Stimulated activated CD8-positive, alpha-beta memory T cell treated with anti-CD3 and anti-CD28 coated beads, Interleukin-15, amount 100 ng/mL, for 1 hour (primary cell): ENCODE measurements around the gene BEND3.
"Not testable (repeated sequence)": the region's sequence is repeated elsewhere in the genome, so short reads cannot be mapped to it uniquely, and the experiment has no call there.

ENCODE experiments used
- DNase-seq: peaks from one replicate; pipeline ENCODE4 v3.0.0-alpha.2; 2020; ENCODE audit warnings: low read depth

Gene BEND3

DNA sequence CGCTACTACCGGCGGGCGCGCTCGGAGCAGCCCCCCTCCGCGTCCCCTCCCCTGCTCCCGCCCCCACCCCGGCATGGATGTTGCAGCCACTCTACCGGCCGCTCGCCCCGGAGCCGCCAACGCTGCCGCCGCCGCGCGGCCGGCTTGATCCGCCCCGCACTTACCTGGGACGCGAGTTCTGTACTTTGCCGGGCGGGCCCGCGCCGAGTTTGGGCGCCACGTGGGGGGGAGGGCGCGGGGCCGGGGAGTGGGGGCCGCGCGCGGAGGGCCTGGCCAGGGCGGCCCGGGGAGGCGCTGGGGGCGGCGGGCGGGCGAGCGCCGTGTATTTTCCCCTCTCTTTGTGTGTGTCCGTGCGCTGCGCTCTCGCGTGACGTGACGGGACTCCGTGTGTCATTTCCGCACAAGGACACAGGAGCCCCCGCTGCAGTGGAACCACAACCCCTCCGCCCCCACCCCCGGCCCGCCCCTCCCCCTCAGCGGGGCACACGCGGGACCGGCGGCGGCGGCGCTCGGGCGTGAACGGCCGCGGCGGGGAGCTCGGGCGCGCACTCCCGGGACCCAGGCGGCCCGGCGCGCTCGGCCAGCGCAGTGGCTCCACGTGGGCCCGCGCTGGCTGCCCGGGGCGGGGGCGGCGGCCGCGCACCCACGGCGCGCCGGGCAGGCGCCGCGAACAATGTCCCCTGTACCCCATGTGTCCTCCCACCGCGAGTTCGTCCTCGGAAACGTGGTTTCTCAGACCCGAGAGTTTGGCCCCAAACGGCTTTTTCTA is at the start of gene BEND3:
Gene BEND3, minus strand, starts transcription at position 590 of the 769 bp plus-strand sequence. CDS start 16,230 bp downstream, outside the sequence.
- DNase-seq = no peak

DNA sequence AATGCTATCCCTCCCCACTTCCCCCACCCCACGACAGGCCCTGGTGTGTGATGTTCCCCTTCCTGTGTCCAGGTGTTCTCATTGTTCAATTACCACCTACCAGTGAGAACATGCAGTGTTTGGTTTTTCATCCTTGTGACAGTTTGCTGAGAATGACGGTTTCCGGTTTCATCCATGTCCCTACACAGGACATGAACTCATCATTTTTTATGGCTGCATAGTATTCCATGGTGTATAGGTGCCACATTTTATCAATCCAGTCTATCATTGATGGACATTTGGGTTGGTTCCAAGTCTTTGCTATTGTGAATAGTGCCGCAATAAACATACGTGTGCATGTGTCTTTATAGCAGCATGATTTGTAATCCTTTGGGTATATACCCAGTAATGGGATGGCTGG is 49.0 kb upstream of the BEND3 start:
- DNase-seq = not testable (repeated sequence)

DNA sequence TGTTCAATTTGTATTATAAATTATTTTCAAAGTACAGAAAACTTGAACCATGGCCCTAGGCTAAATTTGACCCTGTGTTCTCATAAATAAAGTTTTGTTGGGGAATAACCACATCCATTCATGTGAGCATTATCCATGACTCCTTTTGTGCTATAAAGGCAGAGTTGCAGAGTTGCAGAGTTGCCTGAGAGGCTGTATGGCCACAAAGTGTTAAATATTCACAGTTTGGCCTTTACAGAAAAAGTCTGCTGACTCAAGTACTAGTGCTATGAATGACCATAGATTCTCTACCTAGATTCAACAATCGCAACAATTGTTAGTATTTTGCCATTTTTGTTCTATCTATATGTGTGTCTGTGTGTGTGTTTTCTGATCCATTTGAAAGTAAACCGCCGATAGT is 46.2 kb upstream of the BEND3 start:
- DNase-seq = no peak

DNA sequence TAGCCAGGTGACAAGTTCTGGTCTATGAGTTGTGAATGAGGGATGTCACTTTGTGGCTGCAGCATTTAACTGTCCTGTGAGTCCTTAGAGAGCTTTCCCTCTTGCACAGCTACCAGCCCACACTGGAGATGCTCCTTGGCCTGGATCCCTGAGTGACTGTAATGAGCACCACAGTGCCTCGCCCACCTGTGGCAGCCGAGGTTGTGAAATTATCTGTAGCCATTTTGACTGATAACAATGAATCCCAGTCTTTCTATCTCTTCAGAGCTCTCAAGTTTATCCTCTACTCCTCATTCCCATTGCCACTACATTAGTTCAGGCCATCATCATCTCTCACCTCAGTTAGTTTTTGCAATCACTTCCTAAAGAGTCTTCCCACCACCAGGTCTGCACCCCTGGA is 41.3 kb upstream of the BEND3 start:
- DNase-seq = no peak

DNA sequence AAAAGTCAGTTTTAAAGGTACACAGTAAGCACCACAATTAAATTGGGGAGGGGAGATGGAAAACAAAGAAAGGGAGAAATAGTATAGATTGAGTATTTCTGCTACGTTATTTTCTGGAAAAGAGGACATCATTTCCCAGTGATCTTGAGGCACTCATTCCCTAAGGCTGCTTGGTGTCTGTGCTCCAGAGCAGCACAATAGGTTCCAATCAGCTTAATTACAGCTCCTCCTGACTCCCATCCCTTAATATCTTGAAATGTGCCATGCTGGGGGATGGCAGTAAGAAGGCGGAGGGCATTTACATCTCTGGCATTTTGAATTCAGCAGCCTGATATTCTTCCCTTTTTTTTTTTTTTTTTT is 39.5 kb upstream of the BEND3 start:
- no peak for DNase-seq

DNA sequence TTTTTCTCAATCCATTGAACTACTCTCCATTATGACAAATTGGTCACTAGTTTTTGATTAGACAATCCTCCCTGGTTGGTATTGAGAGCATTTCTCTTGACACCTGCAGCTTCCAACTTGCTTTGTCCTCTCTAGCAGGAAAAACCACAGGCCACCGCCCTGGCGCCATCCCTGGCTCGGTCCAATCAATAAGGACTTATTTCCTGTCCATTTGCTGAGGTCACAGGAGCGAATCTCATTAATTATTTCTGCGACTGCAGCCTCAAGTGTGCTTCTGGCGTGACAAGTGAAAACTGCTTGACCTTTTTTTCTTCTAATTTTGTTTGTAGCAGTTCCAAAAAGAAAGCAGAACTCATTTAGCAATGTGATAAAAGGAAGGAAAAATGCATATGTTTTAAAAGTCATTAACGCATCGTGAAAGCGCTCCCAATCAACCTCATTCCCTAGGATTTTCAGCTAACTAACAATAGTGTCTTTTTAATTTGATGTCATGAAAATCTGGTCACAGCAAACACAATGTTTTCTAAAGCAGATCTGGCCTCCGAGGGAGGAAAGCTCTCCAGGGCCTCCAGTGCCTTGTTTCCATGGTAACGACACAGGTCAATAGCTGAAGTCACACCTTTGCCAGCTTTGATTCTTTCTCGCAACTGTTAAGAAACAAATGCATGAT is 39.0 kb upstream of the BEND3 start:
- no peak for DNase-seq

DNA sequence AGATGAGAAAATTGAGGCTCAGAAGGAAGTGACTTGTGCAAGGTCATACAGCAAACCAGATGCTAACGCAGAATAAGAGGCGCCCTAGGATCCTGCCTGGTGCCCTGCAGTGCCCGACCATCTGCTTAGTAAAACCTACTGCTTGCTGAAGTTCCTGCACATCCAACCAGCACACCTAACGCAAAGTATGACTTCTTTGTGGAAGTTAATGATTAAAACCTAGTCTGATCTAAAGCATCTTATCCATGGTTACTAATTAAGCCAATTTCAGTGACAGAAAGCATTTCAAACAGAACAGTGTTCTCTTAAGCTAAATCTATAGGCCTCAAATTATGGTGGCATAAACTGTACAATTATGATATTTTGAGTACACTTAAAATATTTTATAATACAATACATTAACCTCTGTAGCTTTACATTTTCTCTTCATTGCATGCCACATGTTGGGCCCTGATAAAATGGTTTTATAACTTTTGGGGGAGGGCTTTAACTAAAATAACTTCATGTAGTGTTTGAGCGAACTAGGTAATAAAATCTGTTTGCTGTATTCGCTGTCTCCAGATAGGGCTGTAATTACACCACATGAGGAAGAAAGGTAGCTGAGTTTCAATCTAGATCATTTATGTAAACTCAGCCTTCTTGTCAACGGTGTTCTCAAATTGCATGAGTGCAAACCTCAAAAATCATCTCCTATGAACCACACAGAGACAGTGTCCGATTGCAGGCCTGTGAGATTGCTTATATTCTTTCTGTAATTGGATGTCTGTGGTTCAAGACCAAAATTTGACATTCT is 37.5 kb upstream of the BEND3 start:
- DNase-seq = no peak

DNA sequence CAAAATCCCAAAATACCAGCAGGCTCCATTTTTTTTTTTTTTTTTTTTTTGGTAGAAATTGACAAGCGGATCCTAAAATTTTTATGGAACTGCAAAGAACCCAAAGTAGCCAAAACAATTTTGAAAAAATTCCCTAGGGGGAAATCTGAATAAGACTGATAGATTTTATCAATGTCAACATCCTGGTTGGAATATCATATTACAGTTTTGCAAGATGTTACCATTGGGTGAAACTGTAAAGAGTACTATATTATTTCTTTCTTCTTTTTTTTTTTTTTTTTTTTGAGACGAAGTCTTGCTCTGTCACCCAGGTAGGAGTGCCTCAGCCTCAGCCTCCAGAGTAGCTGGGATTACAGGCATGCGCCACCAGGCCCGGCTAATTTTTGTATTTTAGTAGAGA is 29.4 kb upstream of the BEND3 start:
- DNase-seq = no peak

DNA sequence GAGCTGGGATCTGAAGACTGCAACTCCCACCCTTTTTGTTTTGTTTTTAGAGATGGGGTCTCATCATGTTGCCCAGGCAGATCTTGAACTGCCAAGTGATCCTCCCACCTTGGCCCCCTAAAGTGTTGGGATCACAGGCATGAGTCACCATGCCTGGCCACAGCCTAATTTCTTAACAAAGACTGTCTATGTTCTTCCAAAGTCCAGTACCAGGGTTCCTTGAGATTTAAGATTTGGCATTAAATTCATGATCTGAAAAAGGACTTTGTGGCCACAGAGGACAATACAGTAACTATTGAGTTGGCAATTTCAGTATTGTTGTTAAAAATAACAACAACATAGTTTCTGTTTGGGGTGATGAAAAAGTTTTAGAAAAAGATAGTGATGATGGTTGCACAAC is 28.7 kb upstream of the BEND3 start:
- no peak for DNase-seq

DNA sequence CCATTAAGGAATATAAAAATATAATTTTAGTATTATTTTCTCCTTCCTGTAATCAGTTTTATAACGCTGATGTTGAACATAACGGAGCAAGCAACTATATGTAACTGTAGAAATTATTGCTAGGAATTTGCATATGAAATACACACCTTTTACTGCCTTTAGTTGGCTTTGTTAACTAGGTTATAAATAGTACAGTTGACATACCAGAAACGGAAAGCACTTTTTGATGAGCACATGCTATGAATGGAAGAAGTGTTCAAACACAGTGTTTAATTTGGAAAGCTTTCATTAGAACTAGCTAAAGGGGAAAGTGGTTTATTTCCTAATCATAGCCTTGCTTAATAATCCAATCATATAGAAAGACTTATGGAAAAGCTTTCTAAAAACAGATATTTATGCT is 25.3 kb upstream of the BEND3 start:
- no peak for DNase-seq

DNA sequence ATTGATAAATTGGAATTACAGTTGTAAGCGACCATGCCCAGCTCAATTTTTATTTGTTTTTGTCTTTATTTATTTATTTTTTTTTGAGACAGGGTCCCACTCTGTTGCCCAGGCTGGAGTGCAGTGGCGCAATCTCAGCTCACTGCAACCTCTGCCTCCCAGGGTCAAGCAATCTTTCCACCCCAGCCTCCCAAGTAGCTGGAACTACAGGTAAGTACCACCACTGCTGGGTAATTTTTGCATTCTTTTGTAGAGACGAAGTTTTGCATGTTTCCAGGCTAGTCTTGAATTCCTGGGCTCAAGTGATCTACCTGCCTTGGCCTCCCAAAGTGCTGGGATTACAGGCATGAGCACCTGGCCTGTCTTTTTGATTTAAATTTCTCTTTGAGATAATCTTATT is 21.0 kb upstream of the BEND3 start:
- DNase-seq = not testable (repeated sequence)

DNA sequence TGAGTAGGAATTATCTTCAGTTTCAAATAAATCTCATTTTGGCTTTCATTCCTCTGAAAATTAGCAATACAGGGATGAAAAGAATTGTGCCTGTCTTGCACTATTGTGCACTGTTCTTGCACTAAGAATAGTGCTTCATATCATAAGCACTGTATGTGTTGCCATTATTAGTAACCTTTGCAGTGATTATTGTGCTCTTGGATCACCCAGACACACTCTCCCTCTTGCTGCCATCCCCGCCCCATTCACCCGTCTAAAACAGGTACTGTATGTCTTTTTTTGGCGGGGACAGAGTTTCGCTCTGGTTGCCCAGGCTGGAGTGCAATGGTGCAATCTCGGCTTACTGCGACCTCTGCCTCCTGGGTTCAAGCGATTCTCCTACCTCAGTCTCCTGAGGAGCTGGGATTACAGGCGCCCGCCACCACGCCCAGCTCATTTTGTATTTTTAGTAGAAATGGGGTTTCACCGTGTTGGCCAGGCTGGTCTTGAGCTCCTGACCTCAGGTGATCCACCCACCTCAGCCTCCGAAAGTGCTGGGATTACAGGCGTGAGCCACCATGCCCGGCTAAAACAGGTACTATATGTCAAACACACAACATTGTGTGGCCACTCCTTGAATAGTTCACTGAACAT is 19.8 kb upstream of the BEND3 start:
- DNase-seq = not testable (repeated sequence)

DNA sequence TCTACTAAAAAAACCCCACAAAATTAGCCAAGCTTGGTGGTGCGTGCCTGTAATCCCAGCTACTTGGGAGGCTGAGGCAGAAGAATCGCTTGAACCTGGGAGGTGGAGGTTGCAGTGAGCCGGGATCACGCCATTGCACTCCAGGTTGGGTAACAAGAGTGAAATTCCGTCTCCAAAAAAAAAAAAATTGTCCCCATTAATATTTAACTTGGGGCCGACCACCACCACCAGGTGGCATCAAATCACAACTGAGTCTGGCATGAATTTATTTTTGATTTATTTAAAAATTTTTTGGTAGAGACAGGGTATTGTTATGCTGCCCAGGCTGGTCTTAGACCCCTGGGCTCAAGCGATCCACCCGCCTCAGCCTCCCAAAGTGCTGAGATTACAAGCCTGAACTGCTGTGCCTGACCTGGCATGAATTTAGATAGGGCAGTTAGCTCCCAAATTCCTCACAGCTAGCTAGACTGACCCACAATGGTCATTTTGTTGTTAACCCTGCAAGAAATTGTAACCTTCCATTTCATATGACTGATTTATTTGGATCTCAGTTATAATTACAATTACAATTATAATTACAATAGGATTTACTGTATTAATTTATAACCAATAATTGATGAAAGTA is 17.1 kb upstream of the BEND3 start:
- DNase-seq = no peak

DNA sequence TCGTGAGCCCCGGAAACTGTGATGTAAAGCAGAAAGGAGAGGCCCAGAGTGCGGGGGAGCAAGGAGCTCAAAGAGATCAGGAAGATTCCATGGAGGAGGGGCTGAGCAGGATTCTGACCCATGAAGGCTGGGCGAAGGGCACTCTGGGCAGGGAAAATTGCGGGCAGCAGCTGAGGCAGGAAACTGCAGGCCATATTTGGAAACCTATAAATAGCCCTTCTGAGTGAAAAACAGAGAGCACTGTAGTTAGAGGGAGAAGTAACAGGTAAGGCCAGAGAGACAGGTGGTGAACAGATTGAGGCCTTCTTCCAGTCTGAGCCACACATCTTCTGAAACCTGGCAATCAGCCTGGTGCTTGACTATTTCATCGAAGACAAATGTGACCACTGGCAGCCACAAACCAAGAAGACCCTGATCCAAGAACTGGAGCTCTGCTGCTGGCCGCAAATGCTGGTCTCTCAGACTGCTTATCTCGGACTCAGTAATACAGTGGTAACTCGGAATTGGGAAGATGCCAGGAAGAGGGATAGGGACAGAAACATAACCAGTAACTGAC is 14.1 kb upstream of the BEND3 start:
- DNase-seq = no peak

DNA sequence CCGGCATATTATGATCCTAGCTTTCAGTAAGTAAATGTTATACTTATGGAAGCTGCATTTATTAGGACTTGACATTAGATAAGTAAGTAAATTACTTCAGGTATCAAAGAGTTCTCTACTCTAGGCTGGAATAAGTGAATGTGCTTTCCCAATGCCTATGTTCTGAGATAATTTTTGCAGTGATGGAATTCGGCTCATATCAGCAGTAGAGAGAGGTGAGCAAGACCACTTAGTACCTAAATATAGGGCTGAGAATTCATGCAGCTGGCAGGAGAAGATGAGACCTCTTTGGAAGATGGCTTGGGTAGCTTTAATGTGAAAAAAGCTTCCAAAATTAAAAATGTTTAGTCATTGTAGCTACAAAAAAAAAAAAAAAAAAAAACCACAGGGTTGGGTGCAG is 13.3 kb upstream of the BEND3 start:
- no peak for DNase-seq

DNA sequence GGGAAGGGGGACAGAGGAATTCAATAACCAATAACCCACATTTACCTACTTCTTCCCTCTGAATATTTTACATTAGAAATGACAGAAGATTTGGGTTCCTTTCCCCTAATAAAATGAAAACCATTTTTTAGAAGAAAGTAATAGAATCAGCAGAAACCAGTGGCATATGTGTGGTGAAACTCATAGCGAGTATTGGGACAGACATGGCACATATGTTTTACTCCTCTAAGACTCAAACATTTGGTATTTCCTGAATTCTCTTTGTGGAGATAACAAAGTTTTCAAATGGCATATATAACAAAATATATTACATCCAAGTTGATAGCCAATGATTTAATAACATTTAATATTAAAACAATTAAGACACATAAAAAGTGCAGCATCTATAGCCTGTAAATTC is 12.9 kb upstream of the BEND3 start:
- no peak for DNase-seq

DNA sequence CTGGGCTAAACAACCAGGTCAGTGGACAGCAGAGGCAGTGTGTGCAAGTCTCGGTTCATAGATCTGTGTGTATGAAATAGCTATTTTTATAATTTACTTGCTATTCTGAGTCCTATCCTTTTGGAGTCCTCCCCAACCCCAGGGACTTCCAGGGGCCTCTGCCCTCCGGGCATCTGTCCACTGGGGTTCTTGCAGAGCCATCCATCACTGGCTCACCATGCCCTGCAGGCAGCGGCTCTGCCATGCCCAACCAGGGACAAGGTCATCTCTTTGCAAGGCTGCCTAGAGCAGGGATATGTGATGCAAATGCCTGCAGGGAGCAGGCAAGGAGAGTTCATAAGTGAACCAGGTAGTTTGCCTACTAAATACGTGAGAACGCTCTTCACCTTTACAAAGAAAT is 10.5 kb upstream of the BEND3 start:
- no peak for DNase-seq

DNA sequence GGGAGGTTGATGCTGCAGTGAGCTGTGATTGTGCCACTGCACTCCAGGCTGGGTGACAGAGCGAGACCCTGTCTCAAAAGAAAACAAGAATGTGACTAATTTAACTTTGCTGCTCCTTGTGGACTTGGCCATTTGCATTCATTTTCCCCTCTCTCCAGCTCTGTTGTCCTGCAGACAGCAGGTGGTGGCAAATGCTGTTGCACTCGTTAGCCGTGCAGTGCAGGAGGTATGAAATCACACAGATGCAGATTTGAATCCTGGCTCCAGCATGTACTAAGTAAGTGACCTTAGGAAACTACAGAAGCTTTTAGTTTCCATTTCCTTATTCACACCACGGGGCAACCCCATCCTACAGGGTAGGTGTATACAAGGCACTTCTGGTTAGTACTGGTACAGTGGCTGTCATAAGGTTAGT is 9.6 kb upstream of the BEND3 start:
- no peak for DNase-seq

DNA sequence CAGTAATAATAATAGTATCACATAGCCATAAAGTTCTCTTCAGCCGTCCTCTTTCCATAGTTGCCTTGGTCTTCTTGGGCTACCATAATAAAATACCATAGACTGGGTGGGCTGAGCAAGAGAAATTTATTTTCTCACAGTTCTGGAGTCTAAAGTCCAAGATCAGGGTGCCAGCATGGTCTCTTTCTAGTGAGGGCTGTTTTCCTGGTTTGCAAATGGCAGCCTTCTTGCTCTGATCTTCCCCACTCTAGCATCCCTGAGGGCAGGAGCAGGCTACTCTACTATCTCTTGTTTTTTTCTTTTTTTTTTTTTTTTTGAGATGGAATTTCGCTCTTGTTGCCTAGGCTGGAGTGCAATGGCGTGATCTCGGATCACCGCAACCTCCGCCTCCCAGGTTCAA is 8.2 kb upstream of the BEND3 start:
- no peak for DNase-seq

DNA sequence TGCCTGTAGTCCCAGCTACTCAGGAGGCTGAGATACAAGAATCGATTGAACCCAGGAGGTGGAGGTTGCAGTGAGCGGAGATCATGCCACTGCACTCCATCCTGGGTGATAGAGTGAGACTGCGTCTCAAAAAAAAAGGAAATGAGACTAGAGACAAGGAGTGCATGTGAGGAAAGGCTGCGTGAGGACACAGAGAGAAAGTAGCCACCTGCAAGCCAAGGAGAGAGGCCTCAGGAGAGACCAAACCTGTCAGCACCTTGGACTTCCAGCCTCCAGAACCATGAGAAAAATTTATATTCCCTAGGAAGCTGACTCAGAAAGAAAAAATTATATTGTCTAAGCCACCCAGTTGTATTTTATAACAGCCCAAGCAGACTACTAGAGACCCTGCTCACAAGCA is 7.4 kb upstream of the BEND3 start:
- no peak for DNase-seq

DNA sequence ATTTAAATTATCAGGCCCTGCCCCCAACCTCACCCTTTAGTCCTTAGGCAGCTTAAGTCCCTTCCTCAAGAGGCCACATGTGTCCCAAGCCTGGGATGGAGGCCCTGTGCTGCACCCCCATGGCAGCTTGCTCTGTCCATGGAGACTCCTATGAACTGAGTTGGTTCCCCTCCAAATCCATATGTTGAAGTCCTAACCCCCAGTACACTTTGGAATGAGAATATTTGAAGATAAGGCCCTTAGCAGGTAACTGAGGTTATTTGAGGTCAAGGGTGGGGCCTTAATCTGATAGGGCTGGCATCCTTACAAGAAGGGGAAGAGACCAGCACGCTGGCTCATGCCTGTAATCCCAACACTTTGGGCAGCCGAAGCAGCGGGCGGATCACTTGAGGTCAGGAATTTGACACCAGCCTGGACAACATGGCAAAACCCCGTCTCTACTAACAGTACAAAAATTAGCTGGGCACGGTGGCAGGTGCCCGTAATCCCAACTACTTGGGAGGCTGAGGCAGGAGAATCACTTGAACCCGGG is 6.7 kb upstream of the BEND3 start:
- no peak for DNase-seq

DNA sequence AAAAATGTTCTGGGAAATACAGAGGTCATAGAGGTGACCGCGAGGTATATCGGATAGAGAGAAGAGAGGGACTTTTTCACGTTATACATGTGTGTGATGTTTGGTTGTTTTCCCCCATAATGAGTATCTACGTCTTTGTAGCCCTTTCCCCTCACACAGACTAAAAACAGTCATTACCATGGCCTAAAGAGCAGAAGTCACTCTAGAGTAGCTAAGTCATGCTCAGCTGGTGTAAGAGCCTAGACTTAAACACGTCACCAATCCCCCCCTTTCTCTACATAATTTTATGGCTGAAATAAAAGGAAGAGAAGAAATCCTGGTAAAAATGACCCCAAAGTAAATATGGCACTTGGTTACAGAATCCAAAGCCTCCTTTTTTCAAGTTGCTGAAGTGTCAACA is 6.0 kb upstream of the BEND3 start:
- no peak for DNase-seq
